Brain microvascular endothelial cell (primary cell): ENCODE data around the gene NUMB.
"Not testable (repeated sequence)": the region's sequence is repeated elsewhere in the genome, so short reads cannot be mapped to it uniquely, and the experiment has no call there.

Experiments used
- DNase-seq: peaks from one replicate; pipeline ENCODE4 v3.0.0-alpha.2; 2020
- H3K27ac ChIP-seq: fragments of 250-450 bp; sonication (Bioruptor Pico); 2 replicates; pipeline ENCODE4 v1.5.1; 2020; ENCODE audit warnings: mild to moderate bottlenecking, moderate library complexity
- H3K27me3 ChIP-seq: fragments of 250-450 bp; sonication (Bioruptor Pico); replicated peaks from 2 replicates; pipeline ENCODE4 v1.5.1; 2020; ENCODE audit warnings: mild to moderate bottlenecking
- H3K36me3 ChIP-seq: fragments of 250-450 bp; sonication (Bioruptor Pico); replicated peaks from 2 replicates; pipeline ENCODE4 v1.5.1; 2020; ENCODE audit warnings: mild to moderate bottlenecking
- H3K4me3 ChIP-seq: 2 replicates; pipeline ENCODE4 v1.5.1; 2011; ENCODE audit warnings: low read depth, mild to moderate bottlenecking, control low read depth, low read length, moderate library complexity
- CTCF ChIP-seq: IDR thresholded peaks from 2 replicates; pipeline ENCODE4 v1.5.1; 2011; ENCODE audit warnings: low read depth, mild to moderate bottlenecking, moderate library complexity, low read length, control low read depth, inconsistent platforms; ENCODE audit errors: missing control alignments
- in situ Hi-C: cut with HindIII; loops from 2 replicates; pipeline ENCODE4 v1.10.0; 2017; ENCODE audit warnings: low sequenced_read_pairs, low pct_ligation_motif_present

NUMB gene

GRCh38 chr14:73427516-73428264, 30.7 kb downstream of the NUMB start:
- DNase-seq = no peak
- TF ChIP-seq CTCF = no peak
- Histone ChIP-seq H3K4me3 (no peak overlapping the region), H3K27me3 (no peaks in the 10 kb centered on the region), H3K27ac (peak overlapping the region; percentile 85), H3K36me3 (no peaks in the 10 kb centered on the region)
- in situ Hi-C loops = no loop called here

DNA sequence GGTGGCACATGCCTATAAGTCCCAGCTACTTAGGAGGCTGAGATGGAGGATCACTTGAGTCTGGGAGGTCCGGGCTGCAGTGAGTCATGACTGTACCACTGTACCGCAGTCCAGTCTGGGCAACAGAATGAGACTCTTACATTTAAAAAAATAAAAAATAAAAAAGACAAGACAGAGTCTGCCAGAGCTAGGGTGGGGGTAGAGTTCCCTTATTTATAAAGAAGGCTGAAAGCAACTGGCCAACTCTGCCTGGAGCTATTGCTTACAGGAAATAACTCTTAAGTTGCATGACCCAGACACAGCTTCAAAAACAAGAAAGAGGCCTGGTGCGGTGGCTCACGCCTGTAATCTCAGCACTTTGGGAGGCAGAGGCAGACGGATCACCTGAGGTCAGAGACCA, 31.5 kb downstream of the NUMB start:
- H3K36me3 ChIP-seq = no peaks in the 10 kb centered on the region
- no peaks in the 10 kb centered on the region for H3K27me3 ChIP-seq
- no peak overlapping the region for H3K4me3 ChIP-seq
- no peak for TF ChIP-seq CTCF
- peak overlapping the region; percentile 85 for H3K27ac ChIP-seq
- in situ Hi-C loops = no loop called here
- DNase-seq = peak; percentile 84

GRCh38 chr14:73424453-73424852, 33.9 kb downstream of the NUMB start:
- DNase-seq = no peak
- TF ChIP-seq CTCF = no peak
- Histone ChIP-seq H3K4me3 (no peak overlapping the region), H3K27ac (no peak overlapping the region), H3K36me3 (peaks cover 12% of the 10 kb centered on the region), H3K27me3 (no peaks in the 10 kb centered on the region)
- in situ Hi-C loops = no loop called here

DNA sequence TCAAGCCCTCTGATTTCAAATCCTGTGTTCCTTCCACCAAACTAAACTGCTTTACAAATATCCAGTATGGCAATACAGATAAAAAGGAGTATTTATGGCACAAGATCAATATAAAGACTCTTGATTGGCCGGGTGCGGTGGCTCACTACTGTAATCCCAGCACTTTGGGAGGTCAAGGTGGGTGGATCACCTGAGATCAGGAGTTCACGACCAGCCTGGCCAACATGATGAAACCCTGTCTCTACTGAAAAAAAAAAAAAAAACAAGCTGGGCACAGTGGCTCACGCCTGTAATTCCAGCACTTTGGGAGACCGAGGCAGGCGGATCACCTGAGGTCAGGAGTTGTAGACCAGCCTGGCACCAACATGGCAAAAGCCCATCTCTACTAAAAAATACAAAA, 35.3 kb downstream of the NUMB start:
- H3K27me3 ChIP-seq, H3K4me3 ChIP-seq, DNase-seq, in situ Hi-C loops, H3K27ac ChIP-seq: not testable (repeated sequence)
- H3K36me3 ChIP-seq = peaks cover 12% of the 10 kb centered on the region

GRCh38 chr14:73422515-73422914, 35.8 kb downstream of the NUMB start:
- Histone ChIP-seq H3K27ac (no peak overlapping the region), H3K4me3 (no peak overlapping the region), H3K27me3 (no peaks in the 10 kb centered on the region), H3K36me3 (peaks cover 12% of the 10 kb centered on the region)
- DNase-seq = no peak
- no peak for TF ChIP-seq CTCF
- in situ Hi-C loops = no loop called here

- H3K27ac ChIP-seq = no peak overlapping the region
- no peaks in the 10 kb centered on the region for H3K27me3 ChIP-seq
- H3K36me3 ChIP-seq = peaks cover 17% of the 10 kb centered on the region
- DNase-seq = no peak
- no peak for TF ChIP-seq CTCF
- no peak overlapping the region for H3K4me3 ChIP-seq
- in situ Hi-C loops = no loop called here
Observed at GRCh38 chr14:73418227-73418626, 40.1 kb downstream of the NUMB start.

- DNase-seq, H3K4me3 ChIP-seq, in situ Hi-C loops, H3K27me3 ChIP-seq, H3K27ac ChIP-seq: not testable (repeated sequence)
- peaks cover 25% of the 10 kb centered on the region for H3K36me3 ChIP-seq
Observed at GRCh38 chr14:73406248-73406647, 52.1 kb downstream of the NUMB start.
